ENCODE measurements around the gene SYT15B.
"Not testable (repeated sequence)": the region's sequence is repeated elsewhere in the genome, so short reads cannot be mapped to it uniquely, and the experiment has no call there.

DNA sequence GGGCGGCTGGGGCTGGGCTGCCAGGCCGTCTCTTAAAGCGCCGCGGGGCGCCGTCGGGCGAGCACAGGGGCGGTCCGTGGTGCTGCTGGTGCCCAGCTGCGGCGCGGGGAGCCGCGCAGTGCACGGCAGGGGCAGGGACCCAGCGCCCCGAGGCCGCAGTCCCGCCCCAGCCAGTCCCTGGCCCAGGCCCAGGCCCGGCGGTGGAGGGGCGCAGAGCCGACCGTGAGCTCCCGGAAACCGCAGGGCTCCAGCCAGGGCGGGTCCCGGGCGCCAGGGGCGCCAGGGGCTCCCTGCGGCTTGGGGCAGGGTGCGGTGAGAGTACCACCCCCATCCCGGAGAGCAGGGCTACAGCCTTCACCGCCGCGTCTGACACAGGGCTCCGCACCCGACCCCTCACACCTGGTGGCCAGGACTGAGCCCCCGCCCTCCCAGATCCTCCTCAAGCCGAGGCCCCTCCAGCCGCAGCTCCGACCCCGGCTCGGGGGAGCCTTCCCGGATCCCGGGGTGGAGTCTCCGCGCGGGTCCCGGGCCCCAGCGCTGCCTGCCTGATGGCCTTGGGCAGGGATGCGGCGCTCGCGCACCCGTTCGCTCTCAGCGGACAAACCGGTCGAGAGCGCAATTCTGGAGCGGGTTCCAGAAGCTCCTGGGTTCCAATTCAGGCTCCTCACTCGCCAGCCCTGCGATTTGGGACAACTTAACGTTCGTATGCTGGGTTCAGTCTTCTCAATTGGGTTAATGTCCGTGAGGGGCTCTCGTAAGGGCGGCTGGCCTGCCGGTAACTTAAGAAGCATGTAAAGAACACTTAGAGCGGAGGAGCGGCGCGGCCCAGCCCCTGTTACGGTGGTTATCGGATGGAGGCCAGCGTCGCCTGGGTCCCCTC is 478 bp downstream of the SYT15B start:
- TF ChIP-seq, protein P1, sequence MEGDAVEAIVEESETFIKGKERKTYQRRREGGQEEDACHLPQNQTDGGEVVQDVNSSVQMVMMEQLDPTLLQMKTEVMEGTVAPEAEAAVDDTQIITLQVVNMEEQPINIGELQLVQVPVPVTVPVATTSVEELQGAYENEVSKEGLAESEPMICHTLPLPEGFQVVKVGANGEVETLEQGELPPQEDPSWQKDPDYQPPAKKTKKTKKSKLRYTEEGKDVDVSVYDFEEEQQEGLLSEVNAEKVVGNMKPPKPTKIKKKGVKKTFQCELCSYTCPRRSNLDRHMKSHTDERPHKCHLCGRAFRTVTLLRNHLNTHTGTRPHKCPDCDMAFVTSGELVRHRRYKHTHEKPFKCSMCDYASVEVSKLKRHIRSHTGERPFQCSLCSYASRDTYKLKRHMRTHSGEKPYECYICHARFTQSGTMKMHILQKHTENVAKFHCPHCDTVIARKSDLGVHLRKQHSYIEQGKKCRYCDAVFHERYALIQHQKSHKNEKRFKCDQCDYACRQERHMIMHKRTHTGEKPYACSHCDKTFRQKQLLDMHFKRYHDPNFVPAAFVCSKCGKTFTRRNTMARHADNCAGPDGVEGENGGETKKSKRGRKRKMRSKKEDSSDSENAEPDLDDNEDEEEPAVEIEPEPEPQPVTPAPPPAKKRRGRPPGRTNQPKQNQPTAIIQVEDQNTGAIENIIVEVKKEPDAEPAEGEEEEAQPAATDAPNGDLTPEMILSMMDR (IDR thresholded peaks at IDR 0.05; ENCODE audit: extremely low read depth in 1 of 2, insufficient read depth in 1 of 2, low read depth in 1 of 2, low read length in 2 of 2), result not testable (repeated sequence)
- TF ChIP-seq FOS (IDR thresholded peaks at IDR 0.05; ENCODE audit: borderline replicate concordance, insufficient read depth, low read length); MYC (IDR thresholded peaks at IDR 0.05; ENCODE audit: low read depth, low read length); POLR2A (IDR thresholded peaks at IDR 0.05; ENCODE audit: low read depth, low read length); EZH2 (IDR thresholded peaks at IDR 0.05; ENCODE audit: borderline replicate concordance, low read depth, low read length, severe bottlenecking); GATA2 (IDR thresholded peaks at IDR 0.05; ENCODE audit: insufficient read depth, insufficient read length, low read depth, low read length); POLR2AphosphoS5 (IDR thresholded peaks at IDR 0.05; ENCODE audit: insufficient read depth, low read depth, low read length): not testable (repeated sequence)
- TF ChIP-seq, protein P2, sequence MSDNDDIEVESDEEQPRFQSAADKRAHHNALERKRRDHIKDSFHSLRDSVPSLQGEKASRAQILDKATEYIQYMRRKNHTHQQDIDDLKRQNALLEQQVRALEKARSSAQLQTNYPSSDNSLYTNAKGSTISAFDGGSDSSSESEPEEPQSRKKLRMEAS (IDR thresholded peaks at IDR 0.05; ENCODE audit: insufficient read depth, insufficient read length), result not testable (repeated sequence)

Measured in endothelial cell of umbilical vein (primary cell).